Neural cell (in vitro differentiated cells): ENCODE results near the gene ST3GAL3.

Experiments used
- CTCF ChIP-seq: fragments of 450-650 bp; IDR thresholded peaks from 2 replicates; pipeline ENCODE4 v1.5.1; 2014; ENCODE audit warnings: antibody characterized with exemption, mild to moderate bottlenecking, moderate library complexity; ENCODE audit not compliant: poor library complexity, severe bottlenecking
- EP300 ChIP-seq: fragments of 450-650 bp; conservative IDR thresholded peaks from 2 replicates; pipeline ENCODE4 v1.6.1; 2014; ENCODE audit warnings: antibody characterized with exemption, mild to moderate bottlenecking, moderate library complexity; ENCODE audit not compliant: poor library complexity, severe bottlenecking
- EZH2 ChIP-seq: fragments of 200-600, 300-800 bp; shearing (Covaris generic), sonication (generic); IDR thresholded peaks from 2 replicates; pipeline ENCODE4 v1.6.1; 2014; ENCODE audit warnings: antibody characterized with exemption, low read length, borderline replicate concordance, mild to moderate bottlenecking; ENCODE audit not compliant: insufficient read depth, poor library complexity, severe bottlenecking
- RAD21 ChIP-seq: fragments of 450-650 bp; conservative IDR thresholded peaks from 2 replicates; pipeline ENCODE4 v1.6.1; 2014; ENCODE audit warnings: antibody characterized with exemption, mild to moderate bottlenecking, moderate library complexity

GRCh38 chr1:43831851-43832250, 124.5 kb downstream of the ST3GAL3 start:
- no peak for TF ChIP-seq EZH2
- no peak for TF ChIP-seq EP300
- no peak for TF ChIP-seq CTCF
- TF ChIP-seq RAD21, result no peak
